HG03025 (cell line): ENCODE data around the gene URI1.

Experiments used
- ATAC-seq: cut with Tn5 transposase; IDR thresholded peaks from one replicate; pipeline ENCODE4 v1.9.1; 2021; ENCODE audit warnings: mild to moderate bottlenecking, moderate library complexity; ENCODE audit not compliant: unreplicated experiment, low FRiP score

URI1 gene

GRCh38 chr19:29966588-29967249 lies 24.7 kb downstream of the URI1 start:
- no peak for ATAC-seq

- no peak for ATAC-seq
Measured at GRCh38 chr19:29967623-29968022, 25.6 kb downstream of the URI1 start.

GRCh38 chr19:29969891-29970290 lies 27.9 kb downstream of the URI1 start:
- no peak for ATAC-seq

GRCh38 chr19:29971002-29971401 lies 29.0 kb downstream of the URI1 start:
- ATAC-seq = no peak

- no peak for ATAC-seq
Measured at GRCh38 chr19:29971648-29972047, 29.6 kb downstream of the URI1 start.

- ATAC-seq = no peak
Measured at GRCh38 chr19:29974701-29975100, 32.7 kb downstream of the URI1 start.

GRCh38 chr19:29976151-29976943 lies 34.3 kb downstream of the URI1 start:
- ATAC-seq = no peak

GRCh38 chr19:29978080-29978479 lies 36.0 kb downstream of the URI1 start:
- ATAC-seq = no peak

- no peak for ATAC-seq
Measured at GRCh38 chr19:29983568-29983967, 41.5 kb downstream of the URI1 start.

GRCh38 chr19:29985196-29985595 lies 43.2 kb downstream of the URI1 start:
- no peak for ATAC-seq

GRCh38 chr19:29988351-29988750 lies 46.3 kb downstream of the URI1 start:
- no peak for ATAC-seq

GRCh38 chr19:29992233-29992867 lies 50.3 kb downstream of the URI1 start:
- ATAC-seq = no peak

GRCh38 chr19:29999490-29999889 lies 57.5 kb downstream of the URI1 start:
- no peak for ATAC-seq

- no peak for ATAC-seq
Measured at GRCh38 chr19:30000862-30001261, 58.8 kb downstream of the URI1 start.

- ATAC-seq = no peak
Measured at GRCh38 chr19:30001301-30001700, 59.3 kb downstream of the URI1 start.

- no peak for ATAC-seq
Measured at GRCh38 chr19:30001791-30002190, 59.8 kb downstream of the URI1 start.

- ATAC-seq = no peak
Measured at GRCh38 chr19:30003866-30004265, 61.8 kb downstream of the URI1 start.

- ATAC-seq = no peak
Measured at GRCh38 chr19:30004403-30004802, 62.4 kb downstream of the URI1 start.

GRCh38 chr19:30006207-30006606 lies 64.2 kb downstream of the URI1 start:
- ATAC-seq = no peak

- no peak for ATAC-seq
Measured at GRCh38 chr19:30008169-30008568, 66.1 kb downstream of the URI1 start.

- ATAC-seq = no peak
Measured at GRCh38 chr19:30009013-30009412, 67.0 kb downstream of the URI1 start.
